Mucosa of descending colon (tissue), 3 donors: ENCODE data around the gene TMCC1. TPM values are rescaled to one million over a fixed set of nuclear protein-coding genes. Genes with fewer than 3 reads are reported as not detected.
"Not testable (repeated sequence)": the region's sequence is repeated elsewhere in the genome, so short reads cannot be mapped to it uniquely, and the experiment has no call there.

ENCODE experiments used
- ATAC-seq: fragments of 200-7000 bp; cut with Tn5 transposase; one replicate; pipeline ENCODE4 v1.9.1; 2020; ENCODE audit warnings: mild to moderate bottlenecking, moderate library complexity
- DNase-seq, 3 donors: peaks; one replicate each; pipeline ENCODE4 v3.0.0-alpha.2; 2020
- H3K36me3 ChIP-seq: fragments of 200-600 bp; one replicate; pipeline ENCODE4 v1.8.0; 2021; ENCODE audit warnings: low read depth, mild to moderate bottlenecking
- H3K4me1 ChIP-seq: fragments of 200-600 bp; one replicate; pipeline ENCODE4 v1.8.0; 2021; ENCODE audit warnings: low read depth, mild to moderate bottlenecking
- H3K4me3 ChIP-seq: fragments of 200-600 bp; one replicate; pipeline ENCODE4 v1.8.0; 2021; ENCODE audit warnings: mild to moderate bottlenecking
- H3K9me3 ChIP-seq: fragments of 200-600 bp; one replicate; pipeline ENCODE4 v1.8.0; 2021; ENCODE audit warnings: mild to moderate bottlenecking
- CTCF ChIP-seq: fragments of 200-600 bp; IDR thresholded peaks from one replicate; pipeline ENCODE4 v1.8.0; 2022; ENCODE audit warnings: antibody characterized with exemption, mild to moderate bottlenecking
- intact Hi-C, 2 donors: fragments of 100-400 bp; cut with DNase I in 1 of 2; cut with micrococcal nuclease in 1 of 2; formaldehyde crosslinking; loops; one replicate each; pipeline versions ENCODE4 v1.11.0 to v1.11.1; 2022; cut with DNase I, micrococcal nuclease
- total RNA-seq, 3 donors: library from RNA; stranded (reverse); fragmentation: NEBNext Ultra II Directional in 2 of 3; extraction: Animal tissue kit (Norgen Biotek cat#: 25700) in 2 of 3; gene quantifications; one replicate each; pipeline versions ENCODE4 v1.2.1 to v1.2.4, GENCODE V29; 2021 to 2023
- donor health status: DM: no; HTN: no; CAD: no; lungs with moderate emphysema.
- donor health status: DM: no; HTN: no; CAD: no.
- donor health status: DM: no; HTN: yes; CAD: no.

TMCC1 gene
- total RNA-seq, 3 donors from 2014 or later: 28.6 to 58.7 (median 28.9) TPM

GRCh38 chr3:129648391-129648790 is 245.1 kb downstream of the TMCC1 start:
- Histone ChIP-seq H3K9me3 (no peaks in the 10 kb centered on the region), H3K36me3 (no peaks in the 10 kb centered on the region), H3K4me3 (no peak overlapping the region), H3K4me1 (no peaks in the 10 kb centered on the region)
- ATAC-seq (no peak), DNase-seq (no peak)
- intact Hi-C loops: no loop called here
- no peak for TF ChIP-seq CTCF

GRCh38 chr3:129645286-129645685 is 248.2 kb downstream of the TMCC1 start:
- Histone ChIP-seq H3K9me3 (no peaks in the 10 kb centered on the region), H3K36me3 (no peaks in the 10 kb centered on the region), H3K4me3 (no peak overlapping the region), H3K4me1 (no peaks in the 10 kb centered on the region)
- no peak for TF ChIP-seq CTCF
- no peak for ATAC-seq
- DNase-seq: no peak
- intact Hi-C loops: no loop called here

- DNase-seq (no peak), ATAC-seq (no peak)
- Histone ChIP-seq H3K36me3 (no peaks in the 10 kb centered on the region), H3K4me1 (no peaks in the 10 kb centered on the region), H3K9me3 (no peaks in the 10 kb centered on the region), H3K4me3 (no peak overlapping the region)
- TF ChIP-seq CTCF: no peak
- intact Hi-C loops: no loop called here
Measured at GRCh38 chr3:129644836-129645235, 248.7 kb downstream of the TMCC1 start.

GRCh38 chr3:129641567-129642260 is 251.8 kb downstream of the TMCC1 start:
- H3K4me1 ChIP-seq, H3K4me3 ChIP-seq, DNase-seq, ATAC-seq, intact Hi-C loops, H3K36me3 ChIP-seq, H3K9me3 ChIP-seq: not testable (repeated sequence)

GRCh38 chr3:129640985-129641384 is 252.5 kb downstream of the TMCC1 start:
- H3K9me3 ChIP-seq, intact Hi-C loops, H3K4me3 ChIP-seq, H3K4me1 ChIP-seq, H3K36me3 ChIP-seq, ATAC-seq, DNase-seq: not testable (repeated sequence)

GRCh38 chr3:129638481-129638880 is 255.0 kb downstream of the TMCC1 start:
- no peak overlapping the region for H3K4me3 ChIP-seq
- no peaks in the 10 kb centered on the region for H3K4me1 ChIP-seq
- no peaks in the 10 kb centered on the region for H3K36me3 ChIP-seq
- ATAC-seq (no peak), DNase-seq (no peak)
- no peak for TF ChIP-seq CTCF
- intact Hi-C loops: loop anchor here in 1 of 2 donors (10.0 kb wide), 1 partner anchor 296 kb away; no protein-coding TSS in a partner anchor
- no peaks in the 10 kb centered on the region for H3K9me3 ChIP-seq
